Activated naive CD8-positive, alpha-beta T cell treated with anti-CD3 and anti-CD28 coated beads, Interleukin-2, amount 50 U/mL, for 24 hours (primary cell): ENCODE data around the gene AIFM2.
"Not testable (repeated sequence)": the region's sequence is repeated elsewhere in the genome, so short reads cannot be mapped to it uniquely, and the experiment has no call there.

ENCODE experiments used
- ATAC-seq: fragments of 150-1000 bp; cut with Tn5 transposase; one replicate; pipeline ENCODE4 v1.10.0; 2021
- DNase-seq: peaks from one replicate; pipeline ENCODE4 v3.0.0; 2021
- H3K27ac Mint-ChIP-seq: one replicate; pipeline ENCODE4 v1.8.0; 2021; ENCODE audit warnings: mild to moderate bottlenecking, mixed read lengths
- H3K27me3 Mint-ChIP-seq: one replicate; pipeline ENCODE4 v1.8.0; 2021; ENCODE audit warnings: mixed read lengths
- H3K36me3 Mint-ChIP-seq: one replicate; pipeline ENCODE4 v1.8.0; 2021; ENCODE audit warnings: low read depth, mixed read lengths
- H3K4me1 Mint-ChIP-seq: one replicate; pipeline ENCODE4 v1.8.0; 2021; ENCODE audit warnings: mixed read lengths
- H3K4me3 Mint-ChIP-seq: one replicate; pipeline ENCODE4 v1.8.0; 2021; ENCODE audit warnings: mild to moderate bottlenecking, moderate library complexity, mixed read lengths
- H3K9me3 Mint-ChIP-seq: one replicate; pipeline ENCODE4 v1.8.0; 2021; ENCODE audit warnings: mixed read lengths

The AIFM2 gene

DNA sequence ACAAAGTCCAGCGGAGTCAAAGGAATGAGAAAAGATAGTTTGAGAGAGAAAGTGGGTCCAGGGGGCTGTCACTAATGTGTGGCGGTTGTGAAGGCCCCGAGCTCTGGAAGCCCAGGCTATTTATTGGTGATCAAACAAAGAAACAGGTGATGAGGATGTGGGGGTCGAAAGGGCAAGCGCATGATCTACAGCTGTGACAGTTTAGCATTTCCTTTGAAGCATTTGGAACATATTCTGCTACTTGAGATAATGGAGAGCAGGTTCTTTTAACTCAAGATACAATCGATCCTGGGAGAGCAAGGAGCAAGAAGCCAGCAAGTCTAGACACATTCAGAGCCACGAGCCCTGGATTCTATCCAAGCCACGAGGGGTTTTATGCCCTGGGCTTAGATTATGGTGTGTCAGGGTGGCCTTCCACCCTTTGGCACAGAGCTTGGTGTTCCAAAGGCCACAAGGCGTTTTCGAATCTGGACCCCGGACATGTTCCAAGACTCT lies 31.5 kb downstream of the AIFM2 start:
- not testable (repeated sequence) for ATAC-seq, H3K9me3 Mint-ChIP-seq, DNase-seq, H3K27me3 Mint-ChIP-seq, H3K27ac Mint-ChIP-seq, H3K4me3 Mint-ChIP-seq, H3K36me3 Mint-ChIP-seq, H3K4me1 Mint-ChIP-seq

DNA sequence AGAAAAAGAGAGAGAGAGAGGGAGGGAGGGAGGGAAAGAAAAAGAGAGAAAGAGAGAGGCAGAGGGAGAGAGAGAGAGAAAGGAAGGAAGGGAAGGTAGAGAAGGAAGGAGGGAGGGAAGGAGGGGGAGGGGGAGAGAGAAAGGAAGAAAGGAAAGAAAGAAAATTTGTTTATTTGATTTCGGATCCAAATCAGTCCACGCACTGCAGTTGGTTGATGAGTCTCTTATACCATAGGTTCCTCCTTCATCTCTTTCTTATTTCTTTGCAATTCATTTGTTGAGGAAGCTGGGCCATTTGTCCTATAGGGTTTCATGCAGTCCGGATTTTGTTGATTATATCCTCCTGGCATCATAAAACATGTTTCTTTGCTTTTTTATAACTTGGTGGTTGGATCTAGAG lies 34.4 kb downstream of the AIFM2 start:
- peaks cover 4% of the 10 kb centered on the region for H3K36me3 Mint-ChIP-seq
- no peak overlapping the region for H3K4me3 Mint-ChIP-seq
- ATAC-seq (no peak), DNase-seq (no peak)
- H3K4me1 Mint-ChIP-seq: peaks cover 24% of the 10 kb centered on the region
- H3K27ac Mint-ChIP-seq: no peak overlapping the region
- H3K9me3 Mint-ChIP-seq: no peaks in the 10 kb centered on the region
- no peaks in the 10 kb centered on the region for H3K27me3 Mint-ChIP-seq

DNA sequence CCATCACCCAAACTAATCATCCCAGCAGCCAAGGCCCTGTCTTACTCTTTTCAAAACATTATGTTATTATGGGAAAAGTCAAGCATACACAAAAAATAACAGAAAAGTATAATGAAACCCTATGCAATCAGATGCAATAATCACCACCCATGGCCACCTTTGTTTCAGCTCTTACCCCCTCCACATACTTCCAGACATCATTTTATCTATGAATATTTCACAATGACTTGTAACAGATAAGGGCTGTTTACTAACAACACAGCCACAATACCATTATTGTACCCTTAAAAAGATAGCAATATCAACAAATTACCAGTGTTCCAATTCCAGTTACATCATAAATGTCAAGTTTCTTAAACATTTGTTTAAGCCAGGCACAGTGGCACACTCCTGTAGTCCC lies 35.2 kb downstream of the AIFM2 start:
- H3K27ac Mint-ChIP-seq: no peak overlapping the region
- no peak overlapping the region for H3K4me3 Mint-ChIP-seq
- peaks cover 32% of the 10 kb centered on the region for H3K4me1 Mint-ChIP-seq
- no peaks in the 10 kb centered on the region for H3K9me3 Mint-ChIP-seq
- H3K27me3 Mint-ChIP-seq: no peaks in the 10 kb centered on the region
- DNase-seq: no peak
- ATAC-seq: no peak
- H3K36me3 Mint-ChIP-seq: peaks cover 4% of the 10 kb centered on the region

DNA sequence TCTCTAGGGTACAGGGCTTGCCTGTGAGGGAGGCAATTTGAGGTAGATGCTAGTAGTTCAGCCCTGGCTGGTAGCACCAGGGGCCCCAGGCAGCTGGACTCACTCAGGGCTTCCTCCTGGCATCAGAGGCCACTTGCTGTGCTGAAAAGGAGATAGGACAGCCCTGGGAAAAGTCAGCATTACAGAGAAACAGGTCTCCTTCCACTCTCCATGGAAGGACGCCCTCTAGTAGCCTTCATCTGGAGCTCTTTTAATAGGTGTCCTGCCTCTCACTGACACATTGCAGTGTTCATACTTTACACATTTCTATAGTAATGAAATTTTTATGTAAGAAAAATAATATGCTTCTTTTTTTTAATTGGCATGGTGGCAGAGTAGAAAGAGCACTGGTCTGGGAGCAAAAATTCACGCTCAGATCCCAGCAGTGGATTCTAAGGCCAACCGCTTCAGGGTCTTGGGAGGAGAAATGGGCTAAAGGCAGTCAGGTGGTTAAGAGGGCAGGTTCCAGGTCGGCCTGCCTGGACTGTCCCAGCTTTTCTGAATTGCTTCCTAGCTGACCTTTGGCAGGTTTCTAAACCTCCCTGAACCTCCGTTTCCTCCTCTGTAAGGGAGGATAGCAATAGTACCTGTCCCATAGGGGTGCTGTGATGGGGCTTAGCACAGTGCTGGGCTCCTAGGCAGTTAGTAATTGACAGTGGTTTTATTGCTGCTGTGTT lies 35.8 kb downstream of the AIFM2 start:
- ATAC-seq: no peak
- Mint-ChIP-seq H3K4me3 (no peak overlapping the region), H3K36me3 (peaks cover 4% of the 10 kb centered on the region)

DNA sequence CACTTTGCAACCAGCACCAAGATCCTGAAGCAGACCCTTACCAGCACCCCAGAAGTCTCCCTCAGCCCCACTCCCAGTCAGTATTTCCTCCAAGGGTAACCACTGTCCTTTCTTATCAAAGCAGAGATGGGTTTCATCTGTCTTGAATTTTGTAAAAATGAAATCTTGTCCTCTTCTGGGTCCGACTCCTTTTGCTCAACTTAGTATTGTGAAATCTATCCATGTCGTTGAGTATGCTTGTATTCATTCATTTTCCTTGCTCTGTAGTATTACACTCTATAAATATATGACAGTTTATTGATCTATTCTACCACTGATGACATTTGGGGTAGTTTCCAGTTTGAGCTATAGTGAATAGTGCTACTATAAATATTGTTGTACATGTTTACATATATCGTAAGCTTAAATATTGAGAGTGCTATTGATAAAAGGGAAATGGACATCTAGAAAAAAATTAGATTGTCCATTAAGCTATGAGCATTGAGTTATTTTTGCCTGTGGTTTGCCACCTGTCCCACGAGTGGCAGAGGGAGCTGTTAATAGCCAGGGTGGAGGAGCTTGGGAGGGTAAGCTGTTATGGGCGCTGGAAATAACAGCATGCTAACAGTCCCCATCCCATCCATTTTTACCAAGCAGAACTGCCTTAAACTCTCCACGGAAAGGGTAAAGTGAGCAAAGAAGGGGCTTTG lies 36.5 kb downstream of the AIFM2 start:
- no peak for ATAC-seq
- H3K27ac Mint-ChIP-seq: no peak overlapping the region
- no peaks in the 10 kb centered on the region for H3K27me3 Mint-ChIP-seq
- no peak overlapping the region for H3K4me3 Mint-ChIP-seq
- H3K4me1 Mint-ChIP-seq: peaks cover 42% of the 10 kb centered on the region
- H3K36me3 Mint-ChIP-seq: peaks cover 2% of the 10 kb centered on the region
- no peaks in the 10 kb centered on the region for H3K9me3 Mint-ChIP-seq
- DNase-seq: no peak

More for the DNA sequence above, 35.8 kb downstream of the AIFM2 start:
- Mint-ChIP-seq H3K9me3 (no peaks in the 10 kb centered on the region), H3K4me1 (peaks cover 38% of the 10 kb centered on the region), H3K27me3 (no peaks in the 10 kb centered on the region), H3K27ac (no peak overlapping the region)
- no peak for DNase-seq

DNA sequence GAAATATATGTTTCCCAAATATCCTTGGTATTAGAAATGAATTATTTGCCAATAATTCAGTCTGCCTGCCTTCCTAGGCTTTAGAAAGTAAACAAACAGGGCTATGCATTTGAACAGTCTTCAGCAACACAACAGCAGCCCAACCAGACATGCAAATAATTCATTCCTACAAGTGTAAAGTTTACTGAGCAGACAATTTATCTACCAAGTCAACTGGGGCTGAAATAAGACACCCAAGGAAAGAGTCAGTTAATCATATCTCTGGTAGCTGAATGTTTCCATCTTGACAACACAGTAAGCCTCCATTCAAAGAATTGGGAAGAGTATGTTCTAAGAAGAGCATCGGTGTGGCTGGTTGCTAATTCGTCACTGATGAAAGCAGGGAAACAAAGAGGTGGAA lies 38.4 kb downstream of the AIFM2 start:
- peaks cover 44% of the 10 kb centered on the region for H3K4me1 Mint-ChIP-seq
- no peak overlapping the region for H3K27ac Mint-ChIP-seq
- no peak overlapping the region for H3K4me3 Mint-ChIP-seq
- peaks cover 2% of the 10 kb centered on the region for H3K36me3 Mint-ChIP-seq
- no peak for DNase-seq
- no peak for ATAC-seq
- no peaks in the 10 kb centered on the region for H3K27me3 Mint-ChIP-seq
- no peaks in the 10 kb centered on the region for H3K9me3 Mint-ChIP-seq

DNA sequence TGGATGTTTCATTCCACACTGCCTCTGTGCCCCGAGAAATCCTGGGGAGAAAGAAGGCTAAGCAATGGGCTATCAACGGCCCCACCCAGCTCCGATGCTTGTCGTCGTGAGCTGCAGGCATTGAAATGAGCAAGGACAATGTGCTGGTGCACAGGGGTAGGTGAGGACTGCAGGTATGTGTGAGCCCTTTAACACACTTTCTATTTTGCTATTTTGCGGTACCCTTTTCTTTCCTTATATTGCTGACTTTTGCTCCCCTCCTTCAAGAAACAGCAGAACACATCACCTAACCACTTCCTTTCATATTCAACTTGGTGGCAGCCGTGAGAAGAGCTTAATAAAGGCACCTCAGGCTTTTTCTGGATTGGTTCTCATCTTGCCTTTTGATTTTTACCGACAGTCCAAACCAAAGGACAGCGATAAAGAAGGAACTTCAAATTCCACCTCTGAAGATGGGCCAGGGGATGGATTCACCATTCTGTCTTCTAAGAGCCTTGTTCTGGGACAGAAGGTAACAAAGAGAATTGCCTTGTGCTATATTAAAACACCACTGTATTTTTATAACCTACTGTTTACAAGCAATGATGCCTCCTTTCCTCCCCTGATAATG lies 39.2 kb downstream of the AIFM2 start:
- Mint-ChIP-seq H3K9me3 (no peaks in the 10 kb centered on the region), H3K27ac (peak overlapping the region; percentile 84), H3K27me3 (no peaks in the 10 kb centered on the region), H3K36me3 (peaks cover 2% of the 10 kb centered on the region), H3K4me3 (peak overlapping the region; percentile 67), H3K4me1 (peaks cover 44% of the 10 kb centered on the region)
- DNase-seq (peak; percentile 20), ATAC-seq (peak; percentile 79)

DNA sequence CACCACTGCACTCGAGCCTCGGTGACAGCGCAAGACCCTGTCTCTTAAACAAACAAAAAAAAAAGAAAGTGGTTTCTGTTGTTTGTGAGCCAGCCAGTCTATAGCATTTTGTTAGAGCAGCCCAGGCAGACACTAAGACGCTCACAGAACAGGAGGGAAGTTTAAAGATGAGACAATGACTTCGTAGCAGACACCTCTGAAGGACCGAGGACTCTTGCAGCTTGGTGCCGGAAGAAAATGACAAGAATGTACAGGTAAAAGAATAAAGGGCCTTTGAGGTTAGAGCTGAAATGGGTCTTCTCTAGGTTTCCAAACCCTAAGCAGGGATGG lies 40.3 kb downstream of the AIFM2 start:
- no peak for ATAC-seq

DNA sequence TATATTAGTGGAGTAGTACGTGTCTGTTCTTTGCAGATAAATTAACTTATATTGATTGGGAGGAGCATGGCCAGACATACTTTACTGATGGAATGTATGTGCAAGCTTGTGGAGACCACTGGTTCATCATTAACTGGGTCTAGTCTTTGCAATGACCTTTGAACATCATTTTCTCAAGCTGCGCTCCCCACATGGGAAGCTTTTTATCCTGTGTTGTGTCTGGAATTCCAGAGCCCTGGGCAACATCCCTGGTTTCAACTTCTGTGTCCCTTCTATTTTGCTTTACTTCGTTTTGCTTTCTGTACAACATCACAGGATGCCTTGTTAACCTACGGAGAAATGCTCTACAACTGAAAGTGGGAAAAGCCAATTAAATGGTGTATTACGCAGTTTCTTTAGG lies 41.7 kb downstream of the AIFM2 start:
- no peak overlapping the region for H3K27ac Mint-ChIP-seq
- H3K4me3 Mint-ChIP-seq: no peak overlapping the region
- peaks cover 2% of the 10 kb centered on the region for H3K36me3 Mint-ChIP-seq
- DNase-seq (no peak), ATAC-seq (no peak)
- peaks cover 38% of the 10 kb centered on the region for H3K4me1 Mint-ChIP-seq
- H3K9me3 Mint-ChIP-seq: no peaks in the 10 kb centered on the region
- no peaks in the 10 kb centered on the region for H3K27me3 Mint-ChIP-seq

More for the DNA sequence above, 40.3 kb downstream of the AIFM2 start:
- no peaks in the 10 kb centered on the region for H3K9me3 Mint-ChIP-seq
- peak overlapping the region; percentile 80 for H3K27ac Mint-ChIP-seq
- peaks cover 44% of the 10 kb centered on the region for H3K4me1 Mint-ChIP-seq
- H3K27me3 Mint-ChIP-seq: no peaks in the 10 kb centered on the region
- no peak for DNase-seq
- H3K36me3 Mint-ChIP-seq: peaks cover 2% of the 10 kb centered on the region
- H3K4me3 Mint-ChIP-seq: peak overlapping the region; percentile 67

DNA sequence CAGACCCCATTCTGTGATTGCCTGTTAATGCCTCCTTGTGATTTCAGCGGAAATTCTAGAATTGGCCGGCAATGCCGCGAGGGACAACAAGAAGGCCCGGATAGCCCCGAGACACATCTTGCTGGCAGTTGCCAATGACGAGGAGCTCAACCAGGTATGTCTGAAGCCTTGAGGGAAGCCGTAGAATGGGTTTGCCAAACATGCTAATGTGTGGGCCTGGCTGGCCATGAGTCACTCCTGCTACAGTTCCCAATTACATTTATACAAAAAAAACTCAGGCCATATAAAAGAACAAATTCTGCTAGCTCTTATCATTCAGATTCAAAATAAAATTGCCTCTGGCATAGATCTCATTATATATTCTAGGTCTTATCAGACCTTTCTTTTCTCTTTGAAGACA lies 42.6 kb downstream of the AIFM2 start:
- Mint-ChIP-seq H3K9me3 (no peaks in the 10 kb centered on the region), H3K27ac (no peak overlapping the region), H3K4me3 (no peak overlapping the region), H3K4me1 (peaks cover 35% of the 10 kb centered on the region), H3K36me3 (peaks cover 2% of the 10 kb centered on the region), H3K27me3 (no peaks in the 10 kb centered on the region)
- DNase-seq (no peak), ATAC-seq (no peak)

DNA sequence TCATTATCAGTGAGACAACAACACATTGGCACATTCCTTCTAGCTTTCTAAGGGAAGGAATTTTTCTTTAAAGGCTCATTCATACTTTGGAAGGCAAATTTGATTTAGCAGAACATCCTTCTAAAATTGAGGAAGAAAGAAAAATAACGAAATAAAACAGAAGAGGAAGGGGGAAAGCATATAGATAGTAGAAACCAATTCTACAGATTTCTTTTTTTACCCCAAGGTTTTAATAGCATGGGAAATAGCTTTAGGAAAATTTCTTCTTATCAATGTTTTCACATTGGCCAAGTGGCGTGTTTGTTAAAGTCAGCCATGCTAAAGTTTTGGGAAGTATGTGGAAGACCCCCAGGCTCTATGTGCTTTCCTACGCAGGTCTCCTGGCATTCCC lies 44.3 kb downstream of the AIFM2 start:
- H3K4me1 Mint-ChIP-seq: peaks cover 20% of the 10 kb centered on the region
- H3K27me3 Mint-ChIP-seq: no peaks in the 10 kb centered on the region
- no peak overlapping the region for H3K27ac Mint-ChIP-seq
- H3K4me3 Mint-ChIP-seq: no peak overlapping the region
- H3K36me3 Mint-ChIP-seq: no peaks in the 10 kb centered on the region
- ATAC-seq (no peak), DNase-seq (no peak)
- no peaks in the 10 kb centered on the region for H3K9me3 Mint-ChIP-seq

DNA sequence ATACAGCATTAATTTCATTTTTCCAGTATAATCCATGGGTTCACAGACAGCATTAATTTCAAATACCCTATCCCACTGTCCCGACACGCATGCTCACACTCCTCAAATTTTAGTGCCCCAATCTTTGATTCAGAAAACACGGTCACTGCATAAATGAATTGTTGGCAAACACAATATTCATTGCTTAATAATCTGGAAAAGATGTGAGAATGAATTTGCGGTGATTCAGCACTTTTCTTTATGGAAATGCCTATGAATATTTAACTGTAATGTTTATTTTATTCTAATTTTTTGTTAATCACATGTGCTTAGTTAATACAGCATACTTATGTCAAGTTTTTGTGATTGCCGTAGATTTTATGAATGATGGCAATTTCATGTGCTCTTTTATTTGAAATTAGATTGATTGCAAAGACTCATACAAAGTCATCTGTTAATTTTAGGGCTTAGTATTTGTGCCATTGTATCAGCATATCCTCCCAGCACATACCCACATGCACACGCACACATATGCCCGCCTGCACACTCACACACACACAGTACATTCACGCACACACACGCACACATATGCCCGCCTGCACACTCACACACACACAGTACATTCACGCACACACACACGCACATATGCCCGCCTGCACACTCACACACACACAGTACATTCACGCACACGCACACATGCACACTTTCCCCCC lies 44.9 kb downstream of the AIFM2 start:
- no peak for ATAC-seq
- H3K27me3 Mint-ChIP-seq: no peaks in the 10 kb centered on the region
- no peak overlapping the region for H3K4me3 Mint-ChIP-seq
- no peak for DNase-seq
- H3K27ac Mint-ChIP-seq: no peak overlapping the region
- no peaks in the 10 kb centered on the region for H3K9me3 Mint-ChIP-seq
- peaks cover 15% of the 10 kb centered on the region for H3K4me1 Mint-ChIP-seq
- no peaks in the 10 kb centered on the region for H3K36me3 Mint-ChIP-seq

DNA sequence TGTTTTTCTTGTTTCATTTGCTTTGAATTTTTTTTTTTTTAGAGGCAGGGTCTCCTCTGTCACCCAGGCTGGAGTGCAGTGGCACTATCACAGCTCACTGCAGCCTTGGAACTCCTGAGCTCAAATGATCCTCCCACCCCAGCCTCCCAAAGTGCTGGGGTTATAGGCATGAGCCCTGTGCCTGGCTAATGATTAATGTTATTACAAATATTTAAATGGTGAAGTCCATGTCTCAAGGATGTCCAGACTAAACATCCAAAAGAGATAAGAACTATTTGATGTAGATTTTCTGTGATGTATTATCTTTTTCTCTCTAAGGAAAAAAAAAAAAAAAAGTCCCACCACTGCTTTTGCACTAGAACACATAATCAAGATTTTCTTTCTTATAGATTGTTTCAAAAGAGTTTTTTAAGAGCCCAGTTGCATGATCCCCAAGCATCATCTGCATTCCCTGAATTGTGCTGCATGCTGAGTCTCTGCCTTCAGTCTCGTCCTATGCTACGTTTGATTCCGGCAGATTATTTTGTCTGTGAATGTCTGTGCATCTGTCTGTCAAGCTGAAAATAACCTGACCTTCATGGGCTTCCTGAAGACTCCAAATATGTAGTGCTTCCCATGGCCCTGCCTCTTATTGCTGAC lies 46.5 kb downstream of the AIFM2 start:
- H3K4me1 Mint-ChIP-seq: peaks cover 2% of the 10 kb centered on the region
- no peak overlapping the region for H3K4me3 Mint-ChIP-seq
- DNase-seq (no peak), ATAC-seq (no peak)
- H3K9me3 Mint-ChIP-seq: no peaks in the 10 kb centered on the region
- no peak overlapping the region for H3K27ac Mint-ChIP-seq
- H3K36me3 Mint-ChIP-seq: no peaks in the 10 kb centered on the region
- H3K27me3 Mint-ChIP-seq: no peaks in the 10 kb centered on the region

DNA sequence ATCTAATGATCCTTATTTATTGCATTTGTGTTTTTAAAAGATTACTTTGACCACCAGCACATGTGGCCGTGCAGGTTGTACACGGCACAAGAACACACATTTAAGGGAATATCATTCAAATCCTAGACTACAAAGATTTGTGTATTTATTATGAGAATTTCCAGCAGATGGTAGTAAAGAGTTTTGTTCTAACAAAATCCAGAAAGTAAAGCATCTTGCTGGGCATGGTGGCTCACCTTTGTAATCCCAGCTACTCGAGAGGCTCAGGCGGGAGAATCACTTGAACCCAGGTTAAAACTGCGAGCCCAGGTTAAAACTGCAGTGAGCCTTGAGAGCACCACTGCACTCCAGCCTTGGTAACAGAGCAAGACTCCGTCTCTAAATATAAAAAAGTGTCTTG lies 48.4 kb downstream of the AIFM2 start:
- ATAC-seq (no peak), DNase-seq (no peak)
- H3K27ac Mint-ChIP-seq: no peak overlapping the region
- no peak overlapping the region for H3K4me3 Mint-ChIP-seq
- H3K27me3 Mint-ChIP-seq: no peaks in the 10 kb centered on the region
- H3K36me3 Mint-ChIP-seq: no peaks in the 10 kb centered on the region
- no peaks in the 10 kb centered on the region for H3K9me3 Mint-ChIP-seq
- no peaks in the 10 kb centered on the region for H3K4me1 Mint-ChIP-seq
